ENCODE data around the gene EPB41L5.
"Not testable (repeated sequence)": the region's sequence is repeated elsewhere in the genome, so short reads cannot be mapped to it uniquely, and the experiment has no call there.

The EPB41L5 gene

GRCh38 chr2:120012771-120013596 is at the start of gene EPB41L5:
Gene EPB41L5, plus strand, starts transcription at chr2:120013077. Its CDS starts 6,008 bp downstream, at chr2:120019085.
- DNase-seq = peak; percentile 80

- DNase-seq = no peak
Measured at GRCh38 chr2:119981896-119982295, 31.0 kb upstream of the EPB41L5 start.

- no peak for DNase-seq
Measured at GRCh38 chr2:119982506-119982905, 30.4 kb upstream of the EPB41L5 start.

- no peak for DNase-seq
Measured at GRCh38 chr2:119983108-119983507, 29.8 kb upstream of the EPB41L5 start.

DNA sequence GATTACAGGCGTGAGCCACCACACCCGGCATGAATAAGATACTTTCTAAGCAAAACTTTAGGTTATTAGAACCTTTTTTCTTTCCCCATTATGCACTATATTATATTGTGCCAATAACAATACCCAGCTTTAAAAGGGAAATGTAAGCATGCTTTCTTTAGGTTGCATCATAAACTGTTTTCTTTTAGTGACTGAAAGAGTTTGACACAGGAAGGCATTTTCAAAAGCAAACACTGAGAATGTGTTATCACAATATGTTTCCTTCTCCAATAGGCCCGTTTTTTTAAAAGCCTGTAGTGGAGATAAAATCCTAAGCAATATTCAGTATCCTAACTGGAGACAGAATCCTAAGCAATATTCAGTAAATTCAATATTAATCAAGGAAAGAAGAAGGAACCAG is 16.7 kb upstream of the EPB41L5 start:
- DNase-seq = no peak

- DNase-seq = not testable (repeated sequence)
Measured at GRCh38 chr2:119996896-119997891, 15.7 kb upstream of the EPB41L5 start.

- DNase-seq = no peak
Measured at GRCh38 chr2:120001471-120001870, 11.4 kb upstream of the EPB41L5 start.

- no peak for DNase-seq
Measured at GRCh38 chr2:120004254-120004653, 8.6 kb upstream of the EPB41L5 start.

- DNase-seq = peak; percentile 4
Measured at GRCh38 chr2:120005834-120006521, 6.9 kb upstream of the EPB41L5 start.

- no peak for DNase-seq
Measured at GRCh38 chr2:120007851-120008250, 5.0 kb upstream of the EPB41L5 start.

- DNase-seq = no peak
Measured at GRCh38 chr2:120012363-120012762, 514 bp upstream of the EPB41L5 start.

GRCh38 chr2:120013597-120014223 is 833 bp downstream of the EPB41L5 start:
- no peak for DNase-seq

GRCh38 chr2:120014226-120014980 is 1.5 kb downstream of the EPB41L5 start:
- no peak for DNase-seq

GRCh38 chr2:120016800-120017199 is 3.9 kb downstream of the EPB41L5 start:
- DNase-seq = no peak

- no peak for DNase-seq
Measured at GRCh38 chr2:120017201-120017600, 4.3 kb downstream of the EPB41L5 start.

DNA sequence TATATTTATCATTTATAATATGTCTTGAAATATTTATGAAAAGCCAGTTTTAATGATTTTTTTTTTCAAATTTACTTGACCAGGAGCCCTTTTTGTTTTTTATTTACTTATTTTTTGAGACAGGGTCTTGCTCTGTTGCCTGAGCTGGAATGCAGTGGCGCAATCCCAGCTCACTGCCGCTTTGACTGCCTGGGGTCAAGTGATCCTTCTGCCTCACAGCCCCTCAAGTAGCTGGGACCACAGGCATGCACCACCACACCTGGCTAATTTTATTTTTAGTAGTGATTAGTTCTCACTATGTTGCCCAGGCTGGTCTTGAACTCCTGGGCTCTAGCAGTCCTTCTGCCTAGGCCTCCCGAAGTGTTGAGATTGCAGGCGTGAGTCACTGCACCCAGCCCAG is 5.7 kb downstream of the EPB41L5 start:
- no peak for DNase-seq

GRCh38 chr2:120020554-120020953 is 7.7 kb downstream of the EPB41L5 start:
- no peak for DNase-seq

- not testable (repeated sequence) for DNase-seq
Measured at GRCh38 chr2:120022505-120022904, 9.6 kb downstream of the EPB41L5 start.

DNA sequence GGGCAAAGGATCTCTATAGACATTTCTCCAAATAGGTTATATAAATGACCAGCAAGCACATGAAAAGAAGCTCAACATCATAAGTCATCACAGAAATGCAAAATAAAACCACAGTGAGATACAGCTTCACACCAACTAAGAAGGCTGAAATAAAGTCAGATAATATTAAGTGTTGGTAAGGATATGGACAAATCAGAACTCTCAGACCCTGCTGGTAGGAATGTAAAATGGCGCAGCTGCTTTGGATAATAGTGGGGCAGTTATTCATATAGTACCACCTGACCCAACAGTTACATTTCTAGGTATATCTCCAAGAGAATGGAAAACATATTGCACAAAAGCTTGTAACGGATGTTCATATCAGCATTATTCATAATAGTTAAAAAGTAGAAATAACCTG is 14.0 kb downstream of the EPB41L5 start:
- no peak for DNase-seq

- DNase-seq = no peak
Measured at GRCh38 chr2:120028795-120029194, 15.9 kb downstream of the EPB41L5 start.

All from stimulated activated CD4-positive, alpha-beta T cell treated with anti-CD3 and anti-CD28 coated beads, Interleukin-1b, Interleukin-23, amount 100 ng/mL, for 48 hours (primary cell).